ENCODE data around the gene HOXB5.
A peak's percentile ranks its signal among the peaks of the same experiment; 100 is the strongest.

The HOXB5 gene

DNA sequence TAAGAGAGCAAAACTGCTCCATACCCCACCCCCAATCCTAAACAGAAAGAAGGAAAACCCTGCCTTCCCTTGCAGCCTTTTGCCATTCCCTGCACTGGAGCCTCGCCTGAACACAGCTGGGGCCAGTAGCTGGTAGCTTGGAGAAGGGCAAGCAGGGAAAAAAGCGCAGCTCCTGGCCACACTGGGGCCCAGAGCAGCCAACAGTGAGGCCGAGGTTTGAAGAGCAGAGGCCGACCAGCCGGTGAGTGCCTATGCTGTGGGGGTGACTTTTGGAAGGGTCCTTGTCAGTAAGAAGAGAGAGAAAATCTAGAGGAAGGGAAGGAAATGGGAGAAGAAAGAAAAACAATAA is 35.8 kb upstream of the HOXB5 start:
- Mint-ChIP-seq H3K27ac (no peak overlapping the region), H3K4me1 (peaks cover 29% of the 10 kb centered on the region), H3K36me3 (ENCODE audit: low read depth) (no peaks in the 10 kb centered on the region), H3K9me3 (peaks cover 3% of the 10 kb centered on the region), H3K4me3 (peak overlapping the region; percentile 27 to 75 (median 70)), H3K27me3 (ENCODE audit: low read depth) (peaks cover 100% of the 10 kb centered on the region)
- TF ChIP-seq, protein P1, sequence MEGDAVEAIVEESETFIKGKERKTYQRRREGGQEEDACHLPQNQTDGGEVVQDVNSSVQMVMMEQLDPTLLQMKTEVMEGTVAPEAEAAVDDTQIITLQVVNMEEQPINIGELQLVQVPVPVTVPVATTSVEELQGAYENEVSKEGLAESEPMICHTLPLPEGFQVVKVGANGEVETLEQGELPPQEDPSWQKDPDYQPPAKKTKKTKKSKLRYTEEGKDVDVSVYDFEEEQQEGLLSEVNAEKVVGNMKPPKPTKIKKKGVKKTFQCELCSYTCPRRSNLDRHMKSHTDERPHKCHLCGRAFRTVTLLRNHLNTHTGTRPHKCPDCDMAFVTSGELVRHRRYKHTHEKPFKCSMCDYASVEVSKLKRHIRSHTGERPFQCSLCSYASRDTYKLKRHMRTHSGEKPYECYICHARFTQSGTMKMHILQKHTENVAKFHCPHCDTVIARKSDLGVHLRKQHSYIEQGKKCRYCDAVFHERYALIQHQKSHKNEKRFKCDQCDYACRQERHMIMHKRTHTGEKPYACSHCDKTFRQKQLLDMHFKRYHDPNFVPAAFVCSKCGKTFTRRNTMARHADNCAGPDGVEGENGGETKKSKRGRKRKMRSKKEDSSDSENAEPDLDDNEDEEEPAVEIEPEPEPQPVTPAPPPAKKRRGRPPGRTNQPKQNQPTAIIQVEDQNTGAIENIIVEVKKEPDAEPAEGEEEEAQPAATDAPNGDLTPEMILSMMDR (IDR thresholded peaks at IDR 0.05; ENCODE audit: unreplicated experiment in 3 of 3) = no peak

DNA sequence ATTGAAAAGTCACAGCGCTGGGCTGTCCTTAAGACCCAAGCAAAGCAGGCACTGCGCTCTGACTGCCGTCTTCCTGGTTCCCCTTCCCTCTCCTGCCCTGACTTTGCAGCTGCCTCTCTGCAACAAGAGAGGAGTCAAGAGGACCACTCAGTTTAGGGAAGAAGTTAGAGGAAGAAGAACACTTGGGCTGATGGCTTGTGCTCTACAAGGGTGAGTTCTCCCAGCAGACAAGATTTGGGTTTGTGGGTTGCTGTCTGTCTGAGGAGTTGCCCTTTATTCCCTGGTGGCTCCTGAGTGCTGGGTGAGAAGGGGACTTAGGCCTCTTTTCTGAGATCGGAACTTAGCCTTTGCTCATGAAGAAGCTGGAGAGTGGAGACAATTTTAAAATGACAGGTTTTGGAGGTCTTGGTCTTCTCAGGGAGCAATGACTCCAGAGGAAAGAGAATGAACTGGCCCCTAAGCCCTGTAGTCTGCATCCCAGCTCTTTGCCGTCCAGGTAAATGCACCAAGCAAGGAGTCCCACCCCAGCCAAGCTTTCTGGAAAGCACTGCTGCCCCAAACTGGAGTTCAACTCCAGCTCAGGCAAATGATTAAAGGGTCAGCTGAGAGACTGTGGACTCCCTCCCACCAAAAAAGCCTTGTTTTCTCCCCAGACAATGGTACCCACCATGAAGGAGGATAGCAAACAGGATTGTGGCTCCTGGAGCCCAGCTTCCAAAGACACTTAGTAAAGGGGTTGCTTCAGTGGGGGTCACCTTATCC is 35.3 kb upstream of the HOXB5 start:
- Mint-ChIP-seq H3K9me3 (peaks cover 3% of the 10 kb centered on the region), H3K4me1 (peaks cover 32% of the 10 kb centered on the region), H3K27ac (peak overlapping the region in 1 of 3 experiments; percentile 21), H3K4me3 (peak overlapping the region; percentile 66 to 75 (median 70)), H3K27me3 (ENCODE audit: low read depth) (peaks cover 100% of the 10 kb centered on the region), H3K36me3 (ENCODE audit: low read depth) (no peaks in the 10 kb centered on the region)
- TF ChIP-seq, protein P1 (IDR thresholded peaks at IDR 0.05; ENCODE audit: unreplicated experiment in 3 of 3) = no peak

DNA sequence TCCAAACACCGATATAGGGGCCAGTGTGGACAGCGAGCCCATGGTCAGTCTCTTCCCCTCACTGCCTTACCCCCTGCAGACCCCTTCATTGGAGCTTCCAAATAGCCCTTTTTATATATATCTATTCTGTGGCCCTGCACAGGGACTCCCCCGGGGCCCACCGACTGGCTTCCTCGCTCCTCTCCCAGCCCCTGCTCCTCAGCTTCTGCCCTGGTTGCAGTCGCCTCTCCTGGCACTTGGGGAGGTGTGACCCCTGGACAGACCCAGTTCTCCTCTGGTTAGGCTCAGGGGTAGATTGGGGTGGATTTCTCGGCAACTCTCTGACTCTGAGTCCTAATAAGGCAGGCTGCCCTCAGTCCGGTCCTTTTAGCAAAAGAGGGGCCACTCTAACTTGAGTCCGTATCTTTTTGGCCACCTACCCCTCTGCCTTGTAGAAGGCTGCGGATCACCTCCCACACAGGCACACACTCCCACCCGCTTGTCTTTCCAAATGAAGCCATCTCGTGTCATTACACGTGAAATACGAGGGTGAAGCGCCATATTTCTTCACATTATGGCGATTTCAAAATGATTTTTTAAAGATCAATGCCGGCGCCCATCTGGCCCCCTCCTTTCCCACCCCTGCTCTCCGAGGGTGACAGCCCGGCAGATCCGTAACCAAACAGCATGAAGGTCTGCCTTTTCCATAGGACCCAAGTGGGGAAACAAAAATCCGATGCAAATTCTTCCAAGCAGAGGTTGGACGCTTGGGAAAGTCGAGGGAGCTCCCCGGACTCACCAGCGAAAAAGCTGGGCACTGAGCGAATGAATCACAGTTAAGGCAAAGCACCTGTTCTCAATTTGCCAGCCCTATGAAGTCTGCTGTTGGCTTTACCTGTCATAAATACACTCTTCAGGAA is 34.3 kb upstream of the HOXB5 start:
- Mint-ChIP-seq H3K27me3 (ENCODE audit: low read depth) (peaks cover 100% of the 10 kb centered on the region), H3K4me3 (peak overlapping the region; percentile 66 to 75 (median 70)), H3K4me1 (peaks cover 30% of the 10 kb centered on the region), H3K27ac (peak overlapping the region in 1 of 3 experiments; percentile 35), H3K9me3 (peaks cover 2% of the 10 kb centered on the region), H3K36me3 (ENCODE audit: low read depth) (no peaks in the 10 kb centered on the region)
- TF ChIP-seq, protein P1 (IDR thresholded peaks at IDR 0.05; ENCODE audit: unreplicated experiment in 3 of 3) = no peak

DNA sequence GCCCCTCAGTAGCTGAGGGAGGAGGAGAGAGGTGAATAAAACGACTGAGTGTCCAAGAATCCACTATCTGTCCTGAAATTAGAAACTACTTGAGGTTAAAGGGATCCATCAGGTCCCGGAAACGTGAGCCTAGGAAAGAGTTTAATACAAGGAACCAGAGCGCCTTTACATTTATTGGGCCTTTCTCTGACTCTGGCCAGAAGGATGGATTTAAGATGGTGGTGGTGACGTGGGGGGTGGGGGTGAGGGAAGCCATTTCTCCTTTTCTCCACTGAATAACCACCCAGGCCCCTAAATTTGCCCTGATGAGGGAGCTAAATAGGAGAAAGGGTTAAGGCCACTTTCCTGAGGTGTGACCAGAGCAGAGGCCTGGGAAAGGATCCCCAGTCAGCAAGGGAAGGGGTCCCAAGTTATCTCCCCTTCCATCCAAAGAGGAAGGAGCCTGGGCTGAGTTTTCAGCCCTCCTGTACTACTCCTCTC is 33.6 kb upstream of the HOXB5 start:
- Mint-ChIP-seq H3K4me1 (peaks cover 26% of the 10 kb centered on the region), H3K27ac (peak overlapping the region; percentile 49 to 93 (median 76)), H3K36me3 (ENCODE audit: low read depth) (no peaks in the 10 kb centered on the region), H3K27me3 (ENCODE audit: low read depth) (peaks cover 100% of the 10 kb centered on the region), H3K4me3 (peak overlapping the region; percentile 86 to 95 (median 93)), H3K9me3 (no peaks in the 10 kb centered on the region)
- TF ChIP-seq, protein P1 (IDR thresholded peaks at IDR 0.05; ENCODE audit: unreplicated experiment in 3 of 3) = no peak

DNA sequence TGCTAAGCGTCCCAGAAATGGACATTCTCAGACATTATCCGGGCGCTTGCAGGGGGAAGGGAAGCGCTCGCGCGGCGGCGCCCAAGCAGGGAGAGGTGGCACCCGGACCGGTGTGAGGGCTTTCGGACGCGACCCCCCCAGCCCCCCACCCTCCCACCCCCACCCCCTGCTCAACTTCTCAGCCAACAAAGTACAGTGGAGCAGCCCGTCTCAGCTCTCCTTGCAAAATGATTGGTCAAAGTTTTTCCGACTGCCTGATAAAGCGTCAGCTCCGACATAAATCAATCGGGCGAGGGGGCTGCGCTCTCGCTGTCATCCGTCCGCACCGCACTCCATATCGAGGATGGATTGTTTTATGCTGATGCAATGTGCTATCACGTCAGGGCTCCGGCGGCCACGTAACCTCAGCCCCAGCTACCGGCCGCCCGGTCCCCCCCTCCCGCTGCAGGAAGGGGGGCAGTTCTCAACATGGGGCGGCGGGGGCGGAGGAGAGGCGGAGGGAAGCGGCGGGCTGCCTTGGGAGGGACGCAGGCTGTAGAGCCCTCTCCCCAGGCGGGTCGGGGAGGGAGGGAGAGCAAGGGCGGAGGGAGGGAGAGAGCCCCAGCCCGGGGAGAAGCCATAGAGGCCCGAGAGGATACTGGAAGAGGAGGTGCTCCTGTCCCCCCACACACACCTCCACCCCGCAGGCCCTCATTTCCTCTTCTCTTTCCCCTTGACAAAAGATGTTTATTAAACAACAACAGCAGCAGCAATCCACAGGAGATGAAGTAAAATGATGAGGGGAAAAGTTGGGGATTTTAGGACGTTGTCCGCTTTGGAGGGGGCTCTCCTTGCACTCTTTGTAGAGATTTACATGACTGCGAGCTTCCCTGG is 32.9 kb upstream of the HOXB5 start, which contains the start of gene HOXB9:
Gene HOXB9, minus strand, starts transcription at position 114 of the 873 bp plus-strand sequence. Its CDS starts 89 bp downstream, at position 25.
- H3K4me1 Mint-ChIP-seq = peaks cover 26% of the 10 kb centered on the region

More for the DNA sequence above, 32.9 kb upstream of the HOXB5 start, which contains the start of gene HOXB9:
- Mint-ChIP-seq H3K27me3 (ENCODE audit: low read depth) (peaks cover 100% of the 10 kb centered on the region), H3K36me3 (ENCODE audit: low read depth) (no peaks in the 10 kb centered on the region), H3K27ac (peak within 1 kb of the TSS; percentile 76 to 93 (median 80)), H3K4me3 (peak within 1 kb of the TSS; percentile 87 to 95 (median 93)), H3K9me3 (no peaks in the 10 kb centered on the region)
- TF ChIP-seq, protein P1 (IDR thresholded peaks at IDR 0.05; ENCODE audit: unreplicated experiment in 3 of 3) = no peak

Measured in nephron (organoid).